Endodermal cell (in vitro differentiated cells): ENCODE measurements around the gene LRTM2. TPM values are rescaled to one million over a fixed set of nuclear protein-coding genes. Genes with fewer than 3 reads are reported as not detected.

Source experiments
- DNase-seq: peaks from one replicate; pipeline ENCODE4 v3.0.0-alpha.2; 2017
- H3K27ac ChIP-seq: 2 replicates; pipeline ENCODE4 v1.5.1; 2013; ENCODE audit warnings: mild to moderate bottlenecking, low read depth, low read length, moderate library complexity
- H3K27me3 ChIP-seq: 2 replicates; pipeline ENCODE4 v1.6.1; 2013; ENCODE audit warnings: mild to moderate bottlenecking, low read length, moderate library complexity; ENCODE audit not compliant: insufficient read depth, control insufficient read depth, poor library complexity, severe bottlenecking
- H3K36me3 ChIP-seq: 2 replicates; pipeline ENCODE4 v1.7.0; 2013; ENCODE audit warnings: mild to moderate bottlenecking, low read length, moderate library complexity; ENCODE audit not compliant: control insufficient read depth, insufficient read depth
- H3K4me1 ChIP-seq: one replicate; pipeline ENCODE4 v1.7.0; 2013; ENCODE audit warnings: low read length; ENCODE audit not compliant: control insufficient read depth, insufficient read depth
- H3K4me3 ChIP-seq: 2 replicates; pipeline ENCODE4 v1.5.1; 2013; ENCODE audit warnings: mild to moderate bottlenecking, low read length, moderate library complexity
- H3K9ac ChIP-seq: 2 replicates; pipeline ENCODE4 v1.6.1; 2013; ENCODE audit warnings: mild to moderate bottlenecking, low read length, moderate library complexity; ENCODE audit not compliant: poor library complexity, severe bottlenecking; ENCODE audit errors: extremely low read depth
- H3K9me3 ChIP-seq: 2 replicates; pipeline ENCODE4 v1.6.1; 2013; ENCODE audit warnings: mild to moderate bottlenecking, low read length, moderate library complexity; ENCODE audit not compliant: control insufficient read depth
- H3K27ac Mint-ChIP-seq: 2 replicates; pipeline ENCODE4 v1.8.0; 2020; ENCODE audit warnings: mixed read lengths
- H3K27me3 Mint-ChIP-seq: 2 replicates; pipeline ENCODE4 v1.8.0; 2021; ENCODE audit warnings: mild to moderate bottlenecking, mixed read lengths; ENCODE audit not compliant: insufficient read depth
- H3K36me3 Mint-ChIP-seq: 2 replicates; pipeline ENCODE4 v1.8.0; 2020; ENCODE audit warnings: low read depth, mixed read lengths
- H3K4me1 Mint-ChIP-seq: 2 replicates; pipeline ENCODE4 v1.8.0; 2020; ENCODE audit warnings: mixed read lengths
- H3K4me3 Mint-ChIP-seq: 2 replicates; pipeline ENCODE4 v1.8.0; 2020; ENCODE audit warnings: mild to moderate bottlenecking, moderate library complexity, mixed read lengths
- H3K9me3 Mint-ChIP-seq: 2 replicates; pipeline ENCODE4 v1.8.0; 2020; ENCODE audit warnings: mild to moderate bottlenecking, mixed read lengths
- CTCF ChIP-seq: fragments of 200-600 bp; sonication (generic); conservative IDR thresholded peaks from 2 replicates; pipeline ENCODE4 v1.5.0; 2021; ENCODE audit warnings: antibody characterized with exemption, mild to moderate bottlenecking
- WGBS, 2 experiments: methylation state at CpG; one replicate each; pipeline versions ENCODE4 v1.1.5 to v1.1.7; 2013; ENCODE audit warnings: missing lambda C conversion rate in 2 of 2, mixed read lengths in 1 of 2; ENCODE audit not compliant: insufficient coverage in 1 of 2, insufficient read length in 1 of 2; 5-methylcytosine and 5-hydroxymethylcytosine counted together
- total RNA-seq, 2 donors: library from RNA; stranded (reverse); fragmentation: NEBNext Ultra II Directional in 1 of 2; extraction: Animal tissue kit (Norgen Biotek cat#: 25700) in 1 of 2; gene quantifications; 2 replicates in 1 of 2; 3 replicates in 1 of 2; pipeline ENCODE4 v1.2.1, GENCODE V29; 2021

Gene LRTM2
- total RNA-seq, 2 donors from 2014 or later = 0.40 TPM

GRCh38 chr12:1864456-1864855, 44.1 kb downstream of the LRTM2 start:
- DNase-seq = peak; percentile 39
- H3K4me1 Mint-ChIP-seq = peaks cover 2% of the 10 kb centered on the region
- no peak overlapping the region for H3K27ac ChIP-seq
- 95 to 97% methylated on average over 27 of the region's 27 CpGs for WGBS, 2 experiments
- peaks cover 2% of the 10 kb centered on the region for H3K27me3 Mint-ChIP-seq
- H3K9ac ChIP-seq = no peak overlapping the region
- no peak overlapping the region for H3K4me3 Mint-ChIP-seq
- H3K4me3 ChIP-seq = no peak overlapping the region
- H3K27me3 ChIP-seq = no peaks in the 10 kb centered on the region
- no peaks in the 10 kb centered on the region for H3K36me3 Mint-ChIP-seq
- no peak for TF ChIP-seq CTCF
- no peak overlapping the region for H3K27ac Mint-ChIP-seq
- no peaks in the 10 kb centered on the region for H3K36me3 ChIP-seq
- peaks cover 13% of the 10 kb centered on the region for H3K9me3 Mint-ChIP-seq
- H3K4me1 ChIP-seq = no peaks in the 10 kb centered on the region
- H3K9me3 ChIP-seq = peaks cover 5% of the 10 kb centered on the region

DNA sequence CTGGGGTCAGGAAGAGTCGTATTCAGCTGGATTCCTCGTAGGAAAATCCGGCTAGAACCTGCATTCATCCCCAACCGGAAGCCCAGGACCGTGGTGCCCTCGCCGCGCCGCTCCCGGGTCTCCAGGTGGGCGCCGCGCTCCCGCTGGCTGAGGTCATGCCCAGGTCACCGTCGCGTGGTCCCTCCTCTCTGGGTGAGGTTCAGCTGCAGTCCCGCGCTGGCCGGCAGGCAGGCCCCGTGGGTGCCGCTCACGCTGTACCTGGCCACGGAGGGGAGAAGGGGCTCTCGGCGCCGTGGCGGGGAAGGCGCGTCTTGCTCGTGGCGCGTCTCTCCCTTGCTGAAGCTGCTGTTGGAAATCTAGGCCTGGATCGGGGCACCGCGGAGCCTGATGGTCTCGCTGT, 44.5 kb downstream of the LRTM2 start:
- Histone ChIP-seq H3K27me3 (no peaks in the 10 kb centered on the region), H3K4me1 (no peaks in the 10 kb centered on the region), H3K27ac (no peak overlapping the region), H3K36me3 (no peaks in the 10 kb centered on the region), H3K4me3 (no peak overlapping the region), H3K9ac (no peak overlapping the region), H3K9me3 (peaks cover 5% of the 10 kb centered on the region)
- H3K36me3 Mint-ChIP-seq = no peaks in the 10 kb centered on the region
- peaks cover 16% of the 10 kb centered on the region for H3K9me3 Mint-ChIP-seq
- no peak overlapping the region for H3K27ac Mint-ChIP-seq
- TF ChIP-seq CTCF = no peak
- H3K27me3 Mint-ChIP-seq = peaks cover 2% of the 10 kb centered on the region
- H3K4me1 Mint-ChIP-seq = no peaks in the 10 kb centered on the region
- no peak overlapping the region for H3K4me3 Mint-ChIP-seq
- peak; percentile 42 for DNase-seq
- 96 to 97% methylated on average over 12 to 37 of the region's 37 CpGs for WGBS, 2 experiments

GRCh38 chr12:1865284-1865866, 45.0 kb downstream of the LRTM2 start:
- H3K27ac Mint-ChIP-seq = no peak overlapping the region
- H3K9me3 ChIP-seq = peaks cover 5% of the 10 kb centered on the region
- no peak overlapping the region for H3K27ac ChIP-seq
- H3K9ac ChIP-seq = no peak overlapping the region
- H3K4me3 ChIP-seq = no peak overlapping the region
- H3K4me1 ChIP-seq = no peaks in the 10 kb centered on the region
- H3K9me3 Mint-ChIP-seq = peaks cover 17% of the 10 kb centered on the region
- no peaks in the 10 kb centered on the region for H3K36me3 ChIP-seq
- TF ChIP-seq CTCF = no peak
- 95 to 96% methylated on average over 19 to 32 of the region's 32 CpGs for WGBS, 2 experiments
- peaks cover 2% of the 10 kb centered on the region for H3K27me3 Mint-ChIP-seq
- H3K4me3 Mint-ChIP-seq = no peak overlapping the region
- peak; percentile 41 for DNase-seq
- H3K27me3 ChIP-seq = no peaks in the 10 kb centered on the region
- no peaks in the 10 kb centered on the region for H3K36me3 Mint-ChIP-seq
- H3K4me1 Mint-ChIP-seq = peaks cover 2% of the 10 kb centered on the region
